Activated T-cell treated with anti-CD3 and anti-CD28 coated beads, Interleukin-2, amount 50 U/mL, for 4 hours (primary cell): Measurements from ENCODE around the gene TLCD3A. TPM values are rescaled to one million over a fixed set of nuclear protein-coding genes. Genes with fewer than 3 reads are reported as not detected.
"Not testable (repeated sequence)": the region's sequence is repeated elsewhere in the genome, so short reads cannot be mapped to it uniquely, and the experiment has no call there.

Source experiments
- ATAC-seq, 2 donors: fragments of 200-7000 bp; cut with Tn5 transposase; one replicate each; pipeline ENCODE4 v1.10.0; 2021
- DNase-seq: peaks from one replicate; pipeline ENCODE4 v3.0.0-alpha.2; 2020
- H3K27me3 Mint-ChIP-seq: one replicate; pipeline ENCODE4 v1.8.0; 2021; ENCODE audit warnings: low read depth, mixed read lengths
- H3K36me3 Mint-ChIP-seq: one replicate; pipeline ENCODE4 v1.8.0; 2022; ENCODE audit warnings: mixed read lengths; ENCODE audit not compliant: insufficient read depth
- H3K4me1 Mint-ChIP-seq: one replicate; pipeline ENCODE4 v1.8.0; 2021; ENCODE audit warnings: low read depth, mixed read lengths
- H3K4me3 Mint-ChIP-seq: one replicate; pipeline ENCODE4 v1.8.0; 2021; ENCODE audit warnings: mild to moderate bottlenecking, moderate library complexity, mixed read lengths
- H3K9me3 Mint-ChIP-seq: one replicate; pipeline ENCODE4 v1.8.0; 2021; ENCODE audit warnings: mixed read lengths
- total RNA-seq, 3 donors: library from RNA; stranded (reverse); gene quantifications; one replicate each; pipeline ENCODE4 v1.2.1, GENCODE V29; 2021

The TLCD3A gene
- total RNA-seq, 3 donors from 2014 or later, result 7.0 to 11.5 (median 7.6) TPM

DNA sequence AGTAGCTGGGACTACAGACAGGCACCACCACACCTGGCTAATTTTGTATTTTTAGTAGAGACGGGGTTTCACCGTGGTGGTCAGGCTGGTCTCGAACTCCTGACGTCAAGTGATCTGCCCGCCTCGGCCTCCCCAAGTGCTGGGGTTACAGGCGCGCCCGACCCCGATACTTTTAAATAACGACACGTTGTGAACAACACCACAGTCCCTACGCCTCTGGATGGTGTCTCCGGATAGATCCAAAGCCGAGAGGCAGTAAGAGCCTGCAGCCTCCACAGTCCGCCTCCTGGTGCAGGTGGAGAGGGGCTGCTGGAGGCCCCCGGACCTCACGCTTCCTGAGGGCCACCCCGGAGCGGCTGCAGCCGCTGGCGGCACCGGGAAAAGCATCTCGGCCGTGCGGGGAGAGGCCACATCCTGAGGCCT is 741 bp upstream of the TLCD3A start:
- Mint-ChIP-seq H3K36me3 (no peaks in the 10 kb centered on the region), H3K4me3 (peak overlapping the region; percentile 70), H3K9me3 (no peaks in the 10 kb centered on the region), H3K27me3 (peaks cover 10% of the 10 kb centered on the region), H3K4me1 (peaks cover 11% of the 10 kb centered on the region)
- DNase-seq (no peak), ATAC-seq (peak in 1 of 2 donors; percentile 13)

DNA sequence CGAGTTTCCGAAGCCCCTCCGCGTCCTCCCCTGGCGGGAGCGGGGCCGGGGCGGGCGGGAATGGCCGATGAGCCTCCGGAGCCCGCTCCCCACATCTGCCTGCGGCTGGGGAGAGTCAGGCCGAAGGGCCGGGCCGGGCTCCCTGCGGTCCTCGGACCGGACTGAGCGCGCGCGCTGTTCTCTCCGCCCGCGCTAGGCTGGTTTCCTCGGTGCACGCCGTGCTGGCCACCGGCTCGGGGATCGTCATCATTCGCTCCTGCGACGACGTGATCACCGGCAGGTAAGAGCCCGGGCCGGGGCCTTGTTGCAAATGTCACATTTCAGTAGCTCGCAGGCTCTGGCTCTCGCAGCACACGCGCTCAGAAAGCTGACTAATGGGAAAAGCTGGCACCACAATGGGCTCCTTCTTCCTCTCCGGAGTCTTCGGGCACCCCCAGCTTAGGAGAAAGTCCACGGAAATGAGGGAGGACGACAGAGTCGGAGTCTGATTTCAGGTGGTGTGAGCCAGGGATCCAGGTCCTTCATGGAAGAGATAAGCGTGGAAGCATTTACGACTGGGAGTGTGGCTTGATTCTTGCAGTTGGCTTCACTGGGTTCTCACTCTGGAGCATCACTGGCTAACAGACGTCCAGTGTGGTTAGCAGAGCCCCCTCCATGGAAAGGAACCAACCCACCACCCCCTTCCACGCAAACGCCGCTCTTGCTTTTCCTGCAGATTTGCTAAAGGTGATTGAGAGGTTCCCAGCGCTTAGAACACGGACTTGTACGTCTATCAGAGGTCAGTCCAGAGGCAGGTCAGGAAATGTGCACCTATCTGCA is 715 bp downstream of the TLCD3A start:
- Mint-ChIP-seq H3K4me3 (peak overlapping the region; percentile 84), H3K27me3 (peaks cover 7% of the 10 kb centered on the region), H3K9me3 (no peaks in the 10 kb centered on the region), H3K4me1 (peaks cover 11% of the 10 kb centered on the region), H3K36me3 (no peaks in the 10 kb centered on the region)
- ATAC-seq (peak; percentile 52 to 57), DNase-seq (peak; percentile 40)

GRCh38 chr17:733743-734142 is 1.3 kb downstream of the TLCD3A start:
- DNase-seq, result no peak
- peaks cover 7% of the 10 kb centered on the region for H3K27me3 Mint-ChIP-seq
- no peaks in the 10 kb centered on the region for H3K36me3 Mint-ChIP-seq
- peaks cover 11% of the 10 kb centered on the region for H3K4me1 Mint-ChIP-seq
- H3K4me3 Mint-ChIP-seq, result peak overlapping the region; percentile 84
- no peaks in the 10 kb centered on the region for H3K9me3 Mint-ChIP-seq
- ATAC-seq, result no peak

GRCh38 chr17:737561-738113 is 5.2 kb downstream of the TLCD3A start:
- no peaks in the 10 kb centered on the region for H3K9me3 Mint-ChIP-seq
- DNase-seq (no peak), ATAC-seq (no peak)
- H3K36me3 Mint-ChIP-seq, result peaks cover 15% of the 10 kb centered on the region
- H3K4me3 Mint-ChIP-seq, result no peak overlapping the region
- no peaks in the 10 kb centered on the region for H3K27me3 Mint-ChIP-seq
- peaks cover 17% of the 10 kb centered on the region for H3K4me1 Mint-ChIP-seq

- ATAC-seq, result peak; percentile 77 to 86
- H3K27me3 Mint-ChIP-seq, result no peaks in the 10 kb centered on the region
- H3K9me3 Mint-ChIP-seq, result no peaks in the 10 kb centered on the region
- H3K36me3 Mint-ChIP-seq, result peaks cover 22% of the 10 kb centered on the region
- H3K4me3 Mint-ChIP-seq, result no peak overlapping the region
- no peak for DNase-seq
- H3K4me1 Mint-ChIP-seq, result peaks cover 9% of the 10 kb centered on the region
Measured at GRCh38 chr17:740240-741017, 8.0 kb downstream of the TLCD3A start.

DNA sequence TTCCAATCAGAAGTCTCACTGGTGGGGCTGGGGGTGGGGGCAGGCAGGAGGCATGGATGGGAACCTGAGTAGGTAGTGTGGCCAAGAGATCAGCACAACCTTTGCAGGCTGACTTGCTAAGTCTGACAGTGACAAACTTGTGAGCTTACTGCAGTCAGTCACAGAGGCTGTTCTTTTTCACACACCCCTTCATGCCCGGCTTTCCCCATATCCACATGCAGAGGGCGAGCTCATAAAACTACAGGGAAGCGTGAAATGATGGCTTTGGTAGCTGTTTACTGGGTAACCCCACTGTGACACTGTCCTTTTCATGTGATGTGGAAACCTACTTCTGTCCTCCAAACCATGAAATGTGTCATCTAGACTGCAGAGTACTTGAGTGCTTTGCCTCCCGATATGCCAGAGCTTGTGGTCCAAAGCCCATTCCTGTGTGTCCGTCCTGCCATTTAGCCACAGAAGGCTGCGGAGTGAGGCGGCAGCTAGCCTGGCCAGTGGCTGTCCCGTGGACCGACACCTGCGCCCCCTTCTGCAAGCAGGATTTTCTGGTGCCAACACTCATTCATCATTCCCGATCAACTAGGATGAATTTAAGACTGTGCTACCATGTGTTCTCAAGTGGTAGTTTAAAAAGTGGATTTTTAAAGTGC is 9.9 kb downstream of the TLCD3A start:
- peaks cover 9% of the 10 kb centered on the region for H3K4me1 Mint-ChIP-seq
- DNase-seq (no peak), ATAC-seq (no peak)
- H3K9me3 Mint-ChIP-seq, result no peaks in the 10 kb centered on the region
- H3K4me3 Mint-ChIP-seq, result no peak overlapping the region
- peaks cover 33% of the 10 kb centered on the region for H3K36me3 Mint-ChIP-seq
- H3K27me3 Mint-ChIP-seq, result no peaks in the 10 kb centered on the region

DNA sequence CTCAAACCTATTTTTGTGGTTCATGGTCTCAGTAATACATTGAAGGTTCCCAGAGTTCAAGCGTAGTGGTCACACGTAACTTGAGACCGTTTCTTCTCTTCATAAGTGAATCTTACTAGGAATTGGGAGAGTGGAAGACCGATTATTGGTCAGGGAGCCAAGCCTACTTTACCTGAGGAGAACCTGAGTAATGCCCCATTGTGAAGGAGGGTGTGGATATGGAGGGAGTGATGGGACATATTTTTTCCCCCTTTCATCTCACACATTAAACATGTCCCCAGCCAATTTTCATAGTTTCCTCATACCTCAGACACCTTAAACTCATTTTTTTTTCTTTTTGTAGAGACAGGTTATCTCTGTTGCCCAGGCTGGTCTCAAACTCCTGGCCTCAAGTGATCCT is 10.7 kb downstream of the TLCD3A start:
- ATAC-seq (no peak), DNase-seq (no peak)
- H3K4me3 Mint-ChIP-seq, result no peak overlapping the region
- H3K27me3 Mint-ChIP-seq, result no peaks in the 10 kb centered on the region
- H3K36me3 Mint-ChIP-seq, result peaks cover 40% of the 10 kb centered on the region
- H3K9me3 Mint-ChIP-seq, result no peaks in the 10 kb centered on the region
- H3K4me1 Mint-ChIP-seq, result peaks cover 12% of the 10 kb centered on the region

- no peaks in the 10 kb centered on the region for H3K9me3 Mint-ChIP-seq
- H3K4me3 Mint-ChIP-seq, result no peak overlapping the region
- no peaks in the 10 kb centered on the region for H3K27me3 Mint-ChIP-seq
- DNase-seq (no peak), ATAC-seq (no peak)
- peaks cover 44% of the 10 kb centered on the region for H3K36me3 Mint-ChIP-seq
- H3K4me1 Mint-ChIP-seq, result peaks cover 22% of the 10 kb centered on the region
Measured at GRCh38 chr17:744937-745336, 12.5 kb downstream of the TLCD3A start.

GRCh38 chr17:745406-745805 is 13.0 kb downstream of the TLCD3A start:
- H3K9me3 Mint-ChIP-seq, result no peaks in the 10 kb centered on the region
- H3K36me3 Mint-ChIP-seq, result peaks cover 42% of the 10 kb centered on the region
- peaks cover 24% of the 10 kb centered on the region for H3K4me1 Mint-ChIP-seq
- no peaks in the 10 kb centered on the region for H3K27me3 Mint-ChIP-seq
- ATAC-seq (no peak), DNase-seq (no peak)
- H3K4me3 Mint-ChIP-seq, result no peak overlapping the region

GRCh38 chr17:746181-746580 is 13.8 kb downstream of the TLCD3A start:
- H3K9me3 Mint-ChIP-seq, result no peaks in the 10 kb centered on the region
- DNase-seq (no peak), ATAC-seq (no peak)
- H3K4me3 Mint-ChIP-seq, result no peak overlapping the region
- H3K27me3 Mint-ChIP-seq, result no peaks in the 10 kb centered on the region
- peaks cover 28% of the 10 kb centered on the region for H3K4me1 Mint-ChIP-seq
- peaks cover 37% of the 10 kb centered on the region for H3K36me3 Mint-ChIP-seq

DNA sequence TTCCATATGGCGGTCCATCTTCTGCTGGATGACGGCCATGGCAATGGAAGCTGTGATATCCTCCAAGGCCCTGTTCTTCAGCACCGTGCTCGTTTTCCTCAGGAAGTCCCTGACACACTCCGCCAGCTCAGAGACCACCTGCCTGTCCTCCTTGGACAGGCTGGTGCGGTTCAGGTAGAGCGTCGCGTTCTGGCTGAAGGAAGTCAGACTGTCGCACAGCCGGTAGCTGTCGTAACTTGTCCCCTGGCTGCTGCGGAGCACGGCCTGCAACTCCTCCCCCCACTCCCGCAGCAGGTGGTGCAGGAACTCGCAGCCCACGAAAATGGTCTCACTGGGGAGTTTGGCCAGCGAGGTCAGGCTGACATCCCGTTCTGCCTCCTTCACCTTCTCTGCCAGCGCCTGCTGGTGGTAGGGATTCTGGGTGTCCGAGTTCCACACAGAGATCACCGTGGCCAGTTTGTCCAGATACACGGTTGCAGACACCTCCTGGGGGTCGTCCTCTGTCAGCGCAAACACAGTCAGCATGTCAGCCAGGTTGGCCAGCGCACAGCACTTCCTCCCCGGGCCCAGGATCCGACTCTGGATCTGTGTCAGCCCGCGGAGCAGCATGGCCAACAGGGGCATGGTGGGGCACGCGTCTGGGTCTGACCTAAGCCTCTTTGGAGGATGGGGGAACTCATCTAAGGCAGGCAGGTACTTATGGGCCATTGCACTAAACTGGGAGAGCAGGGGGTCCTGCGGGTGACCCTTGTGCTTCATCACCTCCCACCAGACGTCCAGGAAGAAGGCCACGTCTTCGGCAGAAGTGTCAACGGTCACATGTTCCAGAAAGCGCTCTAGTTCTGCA is 14.6 kb downstream of the TLCD3A start:
- no peak for ATAC-seq
- Mint-ChIP-seq H3K4me1 (peaks cover 30% of the 10 kb centered on the region), H3K27me3 (no peaks in the 10 kb centered on the region)

DNA sequence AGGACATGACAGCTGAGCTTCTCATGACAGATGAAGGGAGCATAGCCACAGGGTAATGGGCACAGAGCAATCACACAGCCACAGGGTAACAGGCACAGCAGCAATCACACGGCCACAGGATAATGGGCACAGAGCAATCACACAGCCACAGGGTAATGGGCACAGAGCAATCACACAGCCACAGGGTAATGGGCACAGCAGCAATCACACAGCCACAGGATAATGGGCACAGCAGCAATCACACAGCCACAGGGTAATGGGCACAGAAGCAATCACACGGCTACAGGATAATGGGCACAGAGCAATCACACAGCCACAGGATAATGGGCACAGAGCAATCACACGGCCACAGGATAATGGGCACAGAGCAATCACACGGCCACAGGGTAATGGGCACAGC is 16.2 kb downstream of the TLCD3A start:
- not testable (repeated sequence) for DNase-seq, H3K4me3 Mint-ChIP-seq, ATAC-seq, H3K9me3 Mint-ChIP-seq, H3K27me3 Mint-ChIP-seq
- Mint-ChIP-seq H3K36me3 (peaks cover 29% of the 10 kb centered on the region), H3K4me1 (peaks cover 40% of the 10 kb centered on the region)

More for the DNA sequence above, 14.6 kb downstream of the TLCD3A start:
- Mint-ChIP-seq H3K4me3 (no peak overlapping the region), H3K9me3 (no peaks in the 10 kb centered on the region), H3K36me3 (peaks cover 35% of the 10 kb centered on the region)
- no peak for DNase-seq

DNA sequence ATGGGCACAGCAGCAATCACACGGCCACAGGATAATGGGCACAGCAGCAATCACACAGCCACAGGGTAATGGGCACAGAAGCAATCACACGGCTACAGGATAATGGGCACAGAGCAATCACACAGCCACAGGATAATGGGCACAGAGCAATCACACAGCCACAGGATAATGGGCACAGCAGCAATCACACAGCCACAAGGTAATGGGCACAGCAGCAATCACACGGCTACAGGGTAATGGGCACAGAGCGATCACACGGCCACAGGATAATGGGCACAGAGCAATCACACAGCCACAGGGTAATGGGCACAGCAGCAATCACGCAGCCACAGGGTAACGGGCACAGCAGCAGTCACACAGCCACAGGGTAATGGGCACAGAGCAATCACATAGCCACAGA is 17.0 kb downstream of the TLCD3A start:
- ATAC-seq, DNase-seq: not testable (repeated sequence)
- peaks cover 26% of the 10 kb centered on the region for H3K36me3 Mint-ChIP-seq

More for the DNA sequence above, 17.0 kb downstream of the TLCD3A start:
- not testable (repeated sequence) for H3K9me3 Mint-ChIP-seq, H3K27me3 Mint-ChIP-seq
- Mint-ChIP-seq H3K4me3 (peak overlapping the region; percentile 98), H3K4me1 (peaks cover 40% of the 10 kb centered on the region)
